HPDE6-E6E7 (cell line): Measurements from ENCODE around the gene THSD7B.

Source experiments
- DNase-seq: peaks from one replicate; pipeline ENCODE4 v3.0.0; 2011; ENCODE audit warnings: missing footprints; ENCODE audit errors: extremely low spot score

Gene THSD7B

DNA sequence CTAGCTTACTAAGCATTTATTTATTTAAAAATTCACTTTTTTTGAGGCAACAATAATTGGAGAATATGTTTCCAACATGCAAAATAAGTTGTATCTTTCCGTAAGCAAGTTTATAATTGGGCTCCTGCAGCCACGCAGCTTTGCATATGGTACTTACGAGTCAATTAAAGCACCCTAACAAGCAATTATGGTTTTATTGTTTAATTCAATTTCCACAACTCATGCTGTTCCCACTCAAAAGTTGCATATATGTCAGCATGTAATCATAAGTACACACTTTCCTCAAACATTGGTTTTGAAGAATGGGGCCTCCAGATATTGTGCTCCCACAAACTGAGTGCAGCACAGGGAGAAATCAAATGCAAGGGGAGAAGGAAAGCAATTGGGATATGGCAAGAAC lies 613.8 kb downstream of the THSD7B start:
- DNase-seq, result no peak

DNA sequence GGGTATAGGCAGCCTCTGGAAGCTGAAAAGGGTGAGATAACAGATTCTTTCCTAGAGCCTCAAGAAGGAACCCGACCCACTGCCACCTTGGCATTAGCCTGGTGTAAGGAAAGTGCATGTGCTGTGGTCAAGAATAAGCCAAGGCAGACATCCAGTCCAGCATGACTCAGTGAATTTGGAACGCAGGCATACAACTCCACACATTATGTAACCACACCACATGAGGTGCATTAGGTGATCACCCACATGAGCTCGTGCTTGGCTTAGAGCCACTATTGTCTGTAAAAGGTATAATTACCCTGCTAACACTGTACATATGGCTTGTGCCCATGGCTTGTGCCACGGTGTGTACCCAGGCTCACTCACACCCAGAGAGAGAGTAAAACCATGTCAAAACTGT lies 615.3 kb downstream of the THSD7B start:
- no peak for DNase-seq

DNA sequence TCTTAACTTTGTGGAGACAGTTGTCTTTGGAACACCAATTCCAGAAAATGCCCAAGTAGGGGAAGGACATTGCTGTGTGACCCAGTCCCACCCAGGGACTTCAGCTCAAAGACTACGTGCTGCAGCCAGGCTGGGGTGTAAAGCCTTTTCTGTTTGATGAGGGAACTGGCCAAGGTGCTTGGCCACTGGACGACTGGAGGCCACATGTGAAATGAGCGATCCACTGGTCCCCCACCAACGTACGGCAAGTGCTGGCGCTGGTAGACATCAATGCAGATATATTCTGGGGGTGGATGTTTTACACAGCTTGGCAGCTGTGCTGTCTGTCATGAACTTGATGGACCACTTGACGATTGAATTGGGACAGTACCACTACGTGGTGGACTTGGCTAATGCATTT lies 616.4 kb downstream of the THSD7B start:
- DNase-seq, result no peak

DNA sequence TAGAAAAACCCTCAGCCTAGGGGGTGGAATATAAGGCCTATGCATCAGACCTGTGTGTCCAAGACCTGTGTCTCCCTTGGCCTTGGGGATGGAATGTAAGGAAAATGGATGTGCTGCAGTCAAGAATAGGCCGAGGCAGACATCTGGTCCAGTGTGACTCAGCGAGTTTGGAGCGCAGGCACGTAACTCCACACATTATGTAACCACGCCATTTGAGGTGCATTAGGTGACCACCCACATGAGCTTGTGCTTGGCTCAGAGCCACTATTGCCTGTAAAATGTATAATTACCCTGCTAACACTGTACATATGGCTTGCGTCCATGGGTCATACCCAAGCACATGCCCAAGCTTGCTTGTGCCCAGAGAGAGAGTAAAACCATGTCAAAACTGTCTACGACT lies 618.0 kb downstream of the THSD7B start:
- DNase-seq, result no peak

DNA sequence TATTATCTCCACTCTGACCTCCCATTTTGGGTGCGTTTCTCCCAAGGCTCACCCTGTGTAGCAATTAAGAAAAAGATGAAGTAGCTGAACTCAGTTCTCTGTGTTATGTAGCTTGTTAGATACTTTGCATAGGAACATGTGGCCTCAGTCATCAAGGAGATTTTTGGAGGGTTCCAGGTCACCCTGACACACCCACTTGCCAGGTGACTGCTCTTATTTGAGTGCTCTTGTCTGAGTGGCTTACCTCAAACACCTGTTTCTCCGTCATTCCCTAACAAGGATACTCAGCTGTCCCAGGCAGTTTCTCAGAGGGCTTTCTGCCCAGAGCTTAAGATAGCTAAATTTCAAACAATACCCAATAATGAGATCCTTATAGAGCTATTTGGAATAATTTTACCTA lies 621.7 kb downstream of the THSD7B start:
- no peak for DNase-seq

DNA sequence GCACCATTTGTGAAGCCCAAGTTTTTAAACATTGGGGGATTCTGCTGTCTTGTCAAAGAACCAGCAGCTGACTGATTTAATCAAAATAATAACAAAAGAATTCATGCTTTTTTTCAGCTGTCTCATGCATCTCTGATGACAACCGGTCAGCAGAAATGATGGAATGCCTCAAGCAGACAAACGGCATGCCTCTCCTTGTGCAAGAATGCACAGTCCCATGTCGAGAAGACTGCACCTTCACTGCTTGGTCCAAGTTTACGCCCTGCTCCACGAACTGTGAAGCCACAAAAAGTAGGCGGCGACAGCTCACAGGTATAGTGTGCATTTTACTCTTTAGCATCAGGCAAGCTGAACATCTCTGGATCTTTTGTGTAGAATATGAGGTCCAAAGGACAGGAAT lies 640.2 kb downstream of the THSD7B start:
- no peak for DNase-seq

DNA sequence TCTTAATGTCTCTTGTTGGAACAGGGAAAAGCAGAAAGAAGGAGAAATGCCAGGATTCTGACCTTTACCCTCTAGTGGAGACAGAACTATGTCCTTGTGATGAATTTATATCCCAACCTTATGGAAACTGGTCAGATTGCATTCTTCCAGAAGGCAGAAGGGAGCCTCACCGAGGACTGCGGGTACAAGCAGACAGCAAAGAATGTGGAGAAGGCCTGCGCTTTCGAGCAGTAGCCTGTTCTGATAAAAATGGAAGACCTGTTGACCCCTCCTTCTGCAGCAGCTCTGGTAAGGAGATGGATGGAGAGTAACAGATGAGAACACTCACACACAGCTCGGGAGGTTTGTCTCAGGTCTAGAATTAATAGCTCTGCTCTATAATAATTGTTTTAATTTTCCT lies 646.2 kb downstream of the THSD7B start:
- DNase-seq, result no peak

DNA sequence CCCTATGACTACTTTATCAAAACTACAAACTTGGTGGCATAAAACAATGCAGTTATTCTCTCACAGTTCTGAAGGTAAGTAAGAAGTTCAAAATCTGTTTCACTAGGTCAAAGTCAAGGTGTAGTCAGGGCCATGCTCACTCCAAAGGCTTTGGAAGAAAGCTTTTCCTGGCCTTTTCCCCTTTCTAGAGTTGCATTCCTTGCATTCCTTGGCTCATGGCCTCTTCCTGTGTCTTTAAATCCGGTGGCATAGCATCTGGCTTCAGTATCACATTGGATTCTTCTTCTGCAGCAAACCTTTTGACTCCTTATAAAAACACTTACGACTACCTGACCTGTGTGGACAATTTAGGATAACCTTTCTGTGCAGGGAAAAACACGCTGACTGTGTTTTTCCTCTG lies 655.4 kb downstream of the THSD7B start:
- no peak for DNase-seq

DNA sequence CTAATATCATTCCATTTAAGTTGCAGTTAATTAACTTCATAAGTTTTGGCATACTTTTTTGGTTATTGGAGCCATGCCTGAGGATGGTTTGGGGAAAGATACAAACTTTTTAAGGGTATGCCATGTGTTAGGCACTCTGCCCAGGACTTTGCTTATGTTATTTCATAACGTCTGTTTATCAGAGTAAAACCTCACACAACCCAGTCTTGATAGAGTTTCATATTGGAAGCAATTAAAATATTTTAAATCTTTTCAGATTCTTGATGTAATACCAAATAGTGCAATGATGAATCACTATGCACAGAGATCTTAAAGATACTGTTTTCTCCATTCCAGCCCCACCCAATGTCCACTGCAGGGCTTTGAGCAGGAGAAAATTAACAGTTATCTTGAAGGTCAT lies 669.8 kb downstream of the THSD7B start:
- no peak for DNase-seq

DNA sequence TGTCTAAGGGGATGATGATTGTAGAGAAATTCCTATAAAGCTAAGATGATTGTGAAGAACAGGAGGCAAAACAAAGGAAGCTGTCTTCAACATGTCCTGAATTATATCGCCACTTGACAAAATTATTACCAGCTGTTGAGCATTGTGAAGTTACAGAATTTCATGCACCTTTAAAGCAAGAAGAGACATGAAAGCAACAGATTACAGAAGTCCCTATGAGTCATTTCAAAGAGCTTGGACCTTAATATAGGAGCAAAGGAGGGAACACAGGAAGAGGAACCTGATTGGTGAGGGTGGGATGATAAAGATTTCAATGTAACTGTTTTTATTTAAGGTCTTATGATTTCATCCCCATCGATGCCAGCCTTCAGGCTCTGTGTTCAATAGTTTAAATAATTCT lies 672.0 kb downstream of the THSD7B start:
- DNase-seq, result peak; percentile 13

DNA sequence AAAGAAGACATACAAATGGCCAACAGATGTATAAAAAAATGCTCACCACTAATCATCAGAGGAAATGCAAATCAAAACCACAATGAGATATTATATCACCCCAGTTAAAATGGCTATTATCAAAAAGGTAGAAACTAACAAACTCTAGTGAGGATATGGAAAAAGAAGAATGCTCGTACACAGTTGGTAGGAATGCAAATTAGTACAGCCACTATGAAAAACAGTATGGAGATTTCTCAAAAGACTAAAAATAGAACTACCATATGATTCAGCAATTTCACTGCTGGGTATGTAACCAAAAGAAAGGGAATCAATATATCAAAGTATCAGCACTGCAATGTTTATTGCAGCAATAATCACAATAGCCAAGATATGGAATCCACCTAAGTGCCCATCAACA lies 679.6 kb downstream of the THSD7B start:
- no peak for DNase-seq

DNA sequence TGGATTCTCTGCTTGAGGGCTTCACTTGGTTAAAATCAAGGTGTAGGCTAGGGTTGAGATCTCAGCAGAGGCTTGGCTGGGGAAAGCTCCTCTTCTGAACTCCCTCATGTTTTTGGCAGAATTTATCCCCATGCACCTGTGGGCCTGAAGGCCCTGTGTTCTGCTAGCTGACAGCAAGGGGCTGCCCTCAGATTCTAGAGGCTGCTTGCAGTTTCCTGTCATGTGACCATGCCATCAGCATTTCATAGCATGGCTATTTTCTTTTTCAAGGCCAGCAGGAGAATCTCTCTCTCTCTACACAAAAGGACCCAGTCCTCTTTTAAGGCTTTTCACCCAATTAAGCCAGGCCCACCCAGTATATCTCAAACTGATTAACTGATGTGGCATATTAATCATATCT lies 684.1 kb downstream of the THSD7B start:
- DNase-seq, result no peak

DNA sequence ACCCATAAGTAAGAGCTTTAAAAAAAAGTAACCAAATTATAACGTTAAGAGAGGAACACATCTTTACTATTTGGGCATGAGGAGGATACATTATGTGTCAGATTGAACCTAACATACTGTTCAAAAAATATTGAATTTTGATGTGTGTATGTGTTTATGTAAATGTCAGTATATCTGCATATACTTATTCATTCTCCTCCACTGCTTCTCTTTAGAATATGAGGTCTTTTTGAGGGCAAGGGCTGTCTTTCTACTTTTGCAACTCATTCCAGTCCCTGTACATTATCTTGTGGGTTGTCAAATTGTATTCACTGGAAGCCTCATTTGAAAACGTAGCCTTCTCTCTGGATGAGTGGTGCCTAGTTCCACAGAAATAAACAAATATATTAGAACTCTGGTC lies 689.5 kb downstream of the THSD7B start:
- no peak for DNase-seq

DNA sequence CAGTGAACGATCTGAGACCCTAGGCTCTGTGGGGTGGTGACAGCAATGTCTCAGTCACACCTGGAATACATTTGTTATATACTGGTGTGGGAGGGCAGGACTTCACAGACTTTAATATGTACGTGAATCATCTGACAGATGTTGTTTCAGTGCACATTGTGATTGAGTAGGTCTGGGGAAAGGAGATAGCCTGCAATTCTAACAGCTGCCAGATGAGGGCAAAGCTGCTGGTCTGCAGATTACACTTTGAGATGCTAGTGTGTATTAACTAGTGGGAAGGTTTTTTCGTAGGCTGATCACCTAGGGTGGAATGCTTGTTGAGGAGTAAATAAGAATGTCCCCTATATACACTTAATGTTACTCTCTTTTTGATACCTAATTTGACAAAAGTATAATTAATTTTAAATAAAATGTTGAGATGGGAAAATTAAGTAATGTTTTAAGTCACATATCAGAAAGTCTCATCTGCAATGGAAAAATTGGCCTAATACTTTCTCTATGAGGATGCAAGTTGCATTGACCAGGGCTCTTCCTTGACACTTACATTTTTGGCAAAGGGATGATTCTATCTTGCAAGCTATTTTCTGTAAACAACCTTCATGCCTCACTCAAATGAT lies 702.0 kb downstream of the THSD7B start:
- peak; percentile 26 for DNase-seq

DNA sequence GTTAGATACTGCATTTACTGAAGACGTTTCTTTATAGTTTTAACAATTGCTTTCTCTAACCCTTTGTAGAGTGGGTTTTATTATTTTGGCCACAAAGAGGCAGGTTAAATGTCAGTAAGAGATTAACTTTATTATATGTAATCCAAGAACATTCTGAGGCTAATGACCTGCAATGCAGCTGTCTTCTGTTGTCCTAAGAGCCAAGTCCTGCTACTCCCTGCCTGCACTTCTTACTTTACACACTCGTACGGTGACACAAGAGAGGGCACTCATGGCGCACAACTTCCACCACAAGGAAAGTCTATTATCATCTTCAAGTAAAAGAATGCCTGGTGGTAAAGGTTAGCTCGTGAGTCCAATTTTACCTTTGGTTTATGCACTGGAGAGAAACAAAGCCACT lies 727.9 kb downstream of the THSD7B start:
- no peak for DNase-seq

DNA sequence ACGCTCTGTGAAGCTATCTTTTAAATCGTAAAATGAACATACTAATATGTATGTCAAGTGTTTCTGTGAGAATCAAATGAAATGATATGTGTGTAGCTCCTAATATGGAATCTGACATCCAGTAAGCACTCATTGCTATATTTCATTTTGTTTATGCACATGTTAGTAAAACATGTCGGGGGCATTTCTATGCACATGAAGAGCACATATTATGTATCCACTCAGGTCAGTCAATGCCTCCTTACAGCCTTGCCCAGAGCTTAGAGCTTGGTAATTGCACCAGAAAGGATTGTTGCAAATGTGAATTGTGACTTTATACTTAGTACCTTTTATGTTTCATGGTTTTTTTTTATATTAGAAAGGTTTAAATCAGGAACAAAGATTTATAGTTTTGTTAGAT lies 735.3 kb downstream of the THSD7B start:
- DNase-seq, result no peak

DNA sequence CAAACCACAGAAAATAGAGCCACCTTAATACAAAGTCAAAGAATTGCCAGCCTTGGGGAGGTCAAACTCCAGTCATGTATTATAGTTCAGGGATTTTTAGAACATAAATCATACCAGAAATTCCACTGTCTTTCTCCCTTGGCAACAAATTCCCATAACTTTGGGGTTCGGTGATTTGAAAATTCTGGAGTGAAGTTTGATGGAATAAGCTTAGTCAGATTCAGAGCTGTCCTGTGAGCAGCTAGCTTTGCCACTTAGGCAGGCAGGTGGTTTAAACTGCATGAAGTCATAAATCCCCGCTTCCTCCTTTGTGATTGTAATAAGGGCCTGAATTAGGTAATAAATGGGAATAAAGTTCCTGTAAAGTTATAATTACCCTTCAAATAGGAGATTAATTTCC lies 741.9 kb downstream of the THSD7B start:
- DNase-seq, result no peak

DNA sequence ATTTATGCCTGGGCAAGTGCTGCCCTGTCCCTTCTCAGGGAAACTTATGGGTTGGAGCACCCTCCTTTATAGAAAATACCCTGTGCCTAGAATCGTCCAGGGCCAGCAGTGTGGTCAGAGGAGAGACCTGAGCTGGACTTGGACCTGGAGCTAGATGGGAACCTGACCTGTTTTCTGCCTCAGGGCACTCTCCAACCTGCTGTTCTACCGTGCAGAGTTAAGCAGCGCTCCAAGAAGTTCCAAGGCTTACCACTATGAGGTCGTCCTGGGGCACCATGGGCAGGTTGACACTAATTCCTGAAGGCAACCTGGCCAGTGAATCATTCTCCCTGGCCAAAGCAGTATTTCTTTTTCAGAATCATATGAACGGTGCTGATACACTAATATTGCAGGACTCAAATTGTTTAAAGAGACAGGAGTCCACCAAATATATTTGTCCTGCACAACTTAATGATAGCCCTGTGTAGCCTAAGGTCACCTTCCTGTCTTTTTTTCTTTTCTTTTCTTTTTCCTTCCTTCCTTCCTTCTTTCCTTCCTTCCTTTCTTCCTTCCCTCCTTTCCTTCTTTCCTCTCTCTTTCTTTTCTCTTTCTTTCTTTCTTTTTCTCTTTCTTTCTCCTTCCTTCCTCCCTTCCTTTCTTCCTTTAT lies 743.5 kb downstream of the THSD7B start:
- peak; percentile 43 for DNase-seq

DNA sequence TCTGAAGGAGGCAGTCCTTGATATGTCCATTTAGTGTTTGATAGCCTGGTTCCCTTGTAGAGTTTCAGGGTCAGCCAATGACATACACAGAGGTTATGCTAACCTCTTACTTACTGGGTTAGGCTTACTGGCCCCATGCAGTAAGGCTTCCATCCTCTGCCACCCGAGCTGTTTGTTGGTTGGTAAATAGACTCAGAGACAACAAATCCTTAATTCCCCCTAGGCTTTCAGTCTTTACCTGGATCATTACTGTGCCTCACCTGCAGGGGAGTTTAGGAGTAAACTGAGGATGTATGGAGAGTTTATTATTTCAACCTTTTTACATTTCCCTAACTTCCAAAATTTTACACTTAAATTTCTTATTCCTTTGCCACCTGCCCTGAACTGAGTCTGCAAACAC lies 746.2 kb downstream of the THSD7B start:
- no peak for DNase-seq

DNA sequence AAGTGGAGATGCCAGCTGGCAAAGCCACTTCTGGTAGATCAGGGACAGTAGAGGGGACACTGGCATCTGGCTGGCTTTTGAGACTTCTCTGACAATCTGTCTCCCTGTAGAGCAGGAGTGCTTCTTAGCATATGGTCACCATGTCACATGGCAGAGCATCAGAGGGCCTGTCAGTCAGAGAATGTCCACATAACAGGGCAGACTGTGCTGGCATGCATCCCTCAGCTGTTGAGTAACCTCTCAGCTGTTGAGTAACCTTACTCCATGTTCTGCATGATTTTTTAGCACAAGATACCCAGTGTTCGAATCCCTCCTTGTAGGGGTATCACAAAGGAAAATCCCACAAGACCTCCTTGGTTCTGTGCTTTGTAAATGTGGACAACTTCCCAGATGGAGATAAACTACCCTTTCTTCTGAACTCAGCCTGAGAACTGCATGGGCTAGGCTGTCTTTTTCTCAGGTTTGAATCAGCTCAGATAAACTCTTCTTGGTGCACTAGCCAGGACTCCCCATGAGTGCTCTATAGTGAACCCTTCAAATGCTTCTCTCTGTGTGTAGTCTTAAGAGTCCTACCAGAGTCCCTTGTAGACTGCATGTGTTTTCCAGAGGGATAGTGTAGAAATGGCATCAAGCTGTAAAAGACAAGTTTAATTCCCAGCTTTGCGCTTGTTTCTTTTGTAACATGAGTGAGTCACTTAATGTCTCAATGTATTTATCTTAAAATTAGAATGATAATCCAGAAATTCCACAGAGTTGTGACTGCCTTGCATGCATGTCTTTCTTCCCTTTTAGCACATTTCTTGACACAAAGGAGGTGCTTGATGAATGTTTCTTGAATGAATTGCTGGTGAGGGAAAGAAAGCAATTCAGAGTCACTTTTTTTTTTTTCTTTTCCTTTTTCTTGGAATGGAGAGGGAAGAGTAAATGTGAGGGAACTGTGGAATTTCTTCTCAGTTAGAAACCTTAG lies 756.6 kb downstream of the THSD7B start:
- no peak for DNase-seq

DNA sequence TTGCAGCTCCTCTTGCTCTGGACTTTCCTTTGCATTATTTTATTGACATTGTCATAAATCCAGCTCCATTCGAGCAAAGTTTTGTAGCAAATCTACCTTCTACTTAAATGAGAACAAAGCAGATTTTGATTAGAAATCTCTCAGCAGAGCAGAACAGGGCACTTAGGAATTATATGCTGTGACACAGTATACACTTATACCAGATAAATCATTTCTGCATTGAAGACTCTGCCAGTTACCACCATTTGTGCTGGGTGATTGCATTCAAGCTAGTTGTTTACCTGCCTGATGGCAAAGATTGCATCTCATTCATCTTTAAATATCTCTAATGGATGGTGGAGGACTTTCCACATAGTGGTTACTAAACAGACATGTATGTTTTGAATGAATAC lies 757.3 kb downstream of the THSD7B start:
- no peak for DNase-seq

DNA sequence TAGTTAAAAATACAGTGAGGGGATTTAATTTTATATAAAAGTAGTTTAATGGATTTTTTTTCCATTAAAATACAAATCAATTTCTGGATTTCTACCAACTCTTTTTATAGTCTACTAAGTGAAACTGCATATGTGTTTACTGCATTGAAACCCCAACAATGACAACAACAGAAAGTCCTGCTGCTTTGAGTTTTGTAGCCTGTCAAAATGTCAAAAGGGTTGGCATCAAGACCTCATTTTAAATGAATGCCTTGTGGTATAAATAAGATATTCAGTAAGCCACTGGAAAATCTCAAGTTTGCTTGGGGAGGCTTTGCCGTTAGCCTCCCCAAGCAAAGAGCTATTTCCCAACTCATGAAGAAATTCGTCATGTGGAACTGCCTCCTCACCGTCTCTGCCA lies 758.6 kb downstream of the THSD7B start:
- DNase-seq, result no peak

DNA sequence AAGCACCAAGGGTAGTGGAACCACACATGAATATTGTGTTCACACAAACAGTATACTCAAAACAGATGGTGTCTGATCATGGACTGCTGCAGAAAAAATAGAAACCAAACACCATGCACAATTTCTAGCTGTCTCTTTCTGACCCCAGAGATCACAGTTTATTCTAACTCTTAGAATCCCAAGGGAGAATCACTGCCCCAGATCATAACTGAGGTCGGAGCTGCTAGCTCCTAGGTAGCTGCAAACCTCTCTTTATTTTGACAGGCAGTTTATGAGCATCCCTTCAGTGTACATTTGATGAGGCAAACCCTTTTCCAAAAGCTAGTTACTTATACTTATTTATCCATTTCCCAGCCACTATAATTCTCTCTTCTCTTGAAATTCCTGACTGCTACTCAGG lies 759.8 kb downstream of the THSD7B start:
- no peak for DNase-seq
